Activated gamma-delta T cell (primary cell): ENCODE data around the gene SLC51A.

Experiments
- DNase-seq: peaks from one replicate; lab custom pipeline; 2025; lab: John Stamatoyannopoulos, UW

SLC51A gene

GRCh38 chr3:196215493-196216020, 777 bp upstream of the SLC51A start:
- DNase-seq, result no peak

GRCh38 chr3:196216681-196217211, 412 bp downstream of the SLC51A start:
- DNase-seq, result no peak

GRCh38 chr3:196217307-196218154, 1.2 kb downstream of the SLC51A start:
- no peak for DNase-seq

- no peak for DNase-seq
Measured at GRCh38 chr3:196218155-196218712, 1.9 kb downstream of the SLC51A start.

- DNase-seq, result no peak
Measured at GRCh38 chr3:196219194-196219969, 3.0 kb downstream of the SLC51A start.

- DNase-seq, result no peak
Measured at GRCh38 chr3:196219970-196220311, 3.6 kb downstream of the SLC51A start.

GRCh38 chr3:196220587-196220986, 4.3 kb downstream of the SLC51A start:
- DNase-seq, result no peak

GRCh38 chr3:196220991-196221390, 4.7 kb downstream of the SLC51A start:
- DNase-seq, result no peak

- no peak for DNase-seq
Measured at GRCh38 chr3:196222876-196223595, 6.7 kb downstream of the SLC51A start.

- no peak for DNase-seq
Measured at GRCh38 chr3:196225086-196225485, 8.8 kb downstream of the SLC51A start.

- no peak for DNase-seq
Measured at GRCh38 chr3:196225763-196226364, 9.5 kb downstream of the SLC51A start.

- no peak for DNase-seq
Measured at GRCh38 chr3:196227121-196227561, 10.8 kb downstream of the SLC51A start.

- no peak for DNase-seq
Measured at GRCh38 chr3:196227629-196228493, 11.5 kb downstream of the SLC51A start.

GRCh38 chr3:196232154-196232881, 16.0 kb downstream of the SLC51A start:
- no peak for DNase-seq

GRCh38 chr3:196232882-196233251, 16.5 kb downstream of the SLC51A start:
- no peak for DNase-seq

- DNase-seq, result no peak
Measured at GRCh38 chr3:196235452-196236122, 19.3 kb downstream of the SLC51A start.

GRCh38 chr3:196236223-196236622, 19.9 kb downstream of the SLC51A start:
- DNase-seq, result no peak

- no peak for DNase-seq
Measured at GRCh38 chr3:196237203-196237602, 20.9 kb downstream of the SLC51A start.
